Muscle of leg (tissue), 11 donors: ENCODE measurements around the gene MRPL41. TPM values are rescaled to one million over a fixed set of nuclear protein-coding genes. Genes with fewer than 3 reads are reported as not detected.
A peak's percentile ranks its signal among the peaks of the same experiment; 100 is the strongest.
"Not testable (repeated sequence)": the region's sequence is repeated elsewhere in the genome, so short reads cannot be mapped to it uniquely, and the experiment has no call there.

Experiments
- DNase-seq: peaks from one replicate; pipeline ENCODE4 v3.0.0; 2013
- H3K27ac ChIP-seq: one replicate; pipeline ENCODE4 v1.5.1; 2013; ENCODE audit warnings: mild to moderate bottlenecking, low read length, control low read depth
- H3K27me3 ChIP-seq: one replicate; pipeline ENCODE4 v1.6.1; 2013; ENCODE audit warnings: low read length; ENCODE audit not compliant: control insufficient read depth, insufficient read depth
- H3K36me3 ChIP-seq: one replicate; pipeline ENCODE4 v1.6.1; 2013; ENCODE audit warnings: low read length; ENCODE audit not compliant: control insufficient read depth, insufficient read depth
- H3K4me1 ChIP-seq: one replicate; pipeline ENCODE4 v1.6.1; 2013; ENCODE audit warnings: low read length; ENCODE audit not compliant: control insufficient read depth, insufficient read depth
- H3K4me3 ChIP-seq: one replicate; pipeline ENCODE4 v1.5.1; 2013; ENCODE audit warnings: low read length, control low read depth
- H3K9me3 ChIP-seq: replicated peaks from 2 replicates; pipeline ENCODE4 v1.6.1; 2013; ENCODE audit warnings: low read depth, low read length; ENCODE audit not compliant: control insufficient read depth
- WGBS: methylation state at CpG from one replicate; pipeline ENCODE4 v1.1.5; 2013; ENCODE audit warnings: missing lambda C conversion rate; ENCODE audit not compliant: insufficient coverage; 5-methylcytosine and 5-hydroxymethylcytosine counted together
- polyA plus RNA-seq, 8 donors: library from polyadenylated mRNA; unstranded; fragments of 120-200 nt; gene quantifications; one replicate each; pipeline versions ENCODE4 v1.2.1 to v1.2.3, GENCODE V29; 2013; ENCODE audit warnings: inconsistent platforms in 1 of 8, low replicate concordance in 1 of 8; ENCODE audit not compliant: insufficient read length in 8 of 8, insufficient read depth in 1 of 8
- total RNA-seq: library from RNA; stranded (reverse); fragments of 120-200 nt; gene quantifications from one replicate; pipeline ENCODE4 v1.2.4, GENCODE V29; 2013

The MRPL41 gene
- total and polyA plus RNA-seq, 9 donors, result 25.6 to 42.1 (median 32.0) TPM

- Histone ChIP-seq H3K36me3 (peaks cover 22% of the 10 kb centered on the region), H3K4me3 (peak overlapping the region; percentile 64), H3K9me3 (no peaks in the 10 kb centered on the region), H3K27ac (peak overlapping the region; percentile 59), H3K4me1 (peaks cover 25% of the 10 kb centered on the region), H3K27me3 (no peaks in the 10 kb centered on the region)
- WGBS, result 7% methylated on average over 57 of the region's 58 CpGs
- peak; percentile 24 for DNase-seq
These were observed 516 bp downstream of the MRPL41 start for GRCh38 chr9:137552022-137552768.

GRCh38 chr9:137553654-137554053, 2.0 kb downstream of the MRPL41 start:
- 91% methylated on average over 6 of the region's 10 CpGs for WGBS

GRCh38 chr9:137554349-137554748, 2.7 kb downstream of the MRPL41 start:
- no peaks in the 10 kb centered on the region for H3K9me3 ChIP-seq
- no peak overlapping the region for H3K4me3 ChIP-seq
- H3K27ac ChIP-seq, result no peak overlapping the region
- H3K36me3 ChIP-seq, result peaks cover 30% of the 10 kb centered on the region
- no peak for DNase-seq
- no CpG with 5 or more reads among the region's 1 CpG for WGBS
- peaks cover 25% of the 10 kb centered on the region for H3K4me1 ChIP-seq
- H3K27me3 ChIP-seq, result no peaks in the 10 kb centered on the region

More at GRCh38 chr9:137553654-137554053, 2.0 kb downstream of the MRPL41 start:
- not testable (repeated sequence) for DNase-seq, H3K27ac ChIP-seq, H3K9me3 ChIP-seq, H3K4me3 ChIP-seq, H3K27me3 ChIP-seq
- H3K36me3 ChIP-seq, result peaks cover 29% of the 10 kb centered on the region
- H3K4me1 ChIP-seq, result peaks cover 25% of the 10 kb centered on the region

- Histone ChIP-seq H3K36me3 (peaks cover 30% of the 10 kb centered on the region), H3K27ac (no peak overlapping the region), H3K27me3 (no peaks in the 10 kb centered on the region), H3K9me3 (no peaks in the 10 kb centered on the region), H3K4me3 (no peak overlapping the region), H3K4me1 (peaks cover 18% of the 10 kb centered on the region)
- 85% methylated on average over 7 of the region's 10 CpGs for WGBS
- no peak for DNase-seq
These were observed 3.5 kb downstream of the MRPL41 start for GRCh38 chr9:137555179-137555578.

GRCh38 chr9:137556069-137556838, 4.6 kb downstream of the MRPL41 start:
- no peaks in the 10 kb centered on the region for H3K9me3 ChIP-seq
- peak overlapping the region; percentile 47 for H3K27ac ChIP-seq
- H3K27me3 ChIP-seq, result no peaks in the 10 kb centered on the region
- H3K4me1 ChIP-seq, result peaks cover 15% of the 10 kb centered on the region
- DNase-seq, result peak; percentile 68
- H3K4me3 ChIP-seq, result no peak overlapping the region
- WGBS, result 79% methylated on average over 24 of the region's 24 CpGs
- H3K36me3 ChIP-seq, result peaks cover 32% of the 10 kb centered on the region

- no peaks in the 10 kb centered on the region for H3K9me3 ChIP-seq
- H3K36me3 ChIP-seq, result peaks cover 35% of the 10 kb centered on the region
- peaks cover 9% of the 10 kb centered on the region for H3K4me1 ChIP-seq
- DNase-seq, result no peak
- no peak overlapping the region for H3K4me3 ChIP-seq
- WGBS, result no CpG with 5 or more reads among the region's 4 CpGs
- H3K27ac ChIP-seq, result no peak overlapping the region
- H3K27me3 ChIP-seq, result no peaks in the 10 kb centered on the region
These were observed 6.4 kb downstream of the MRPL41 start for GRCh38 chr9:137558127-137558526.

- WGBS, result 95% methylated on average over 9 of the region's 10 CpGs
These were observed 12.5 kb downstream of the MRPL41 start for GRCh38 chr9:137564134-137564533.

GRCh38 chr9:137564817-137565411, 13.2 kb downstream of the MRPL41 start:
- no peak overlapping the region for H3K27ac ChIP-seq
- no peaks in the 10 kb centered on the region for H3K4me1 ChIP-seq
- H3K27me3 ChIP-seq, result no peaks in the 10 kb centered on the region
- H3K9me3 ChIP-seq, result no peaks in the 10 kb centered on the region
- H3K4me3 ChIP-seq, result no peak overlapping the region
- no peak for DNase-seq
- H3K36me3 ChIP-seq, result peaks cover 22% of the 10 kb centered on the region
- WGBS, result 96% methylated on average over 7 of the region's 18 CpGs

More at GRCh38 chr9:137564134-137564533, 12.5 kb downstream of the MRPL41 start:
- H3K4me3 ChIP-seq, result no peak overlapping the region
- H3K36me3 ChIP-seq, result peaks cover 22% of the 10 kb centered on the region
- no peak overlapping the region for H3K27ac ChIP-seq
- no peak for DNase-seq
- H3K27me3 ChIP-seq, result no peaks in the 10 kb centered on the region
- H3K4me1 ChIP-seq, result no peaks in the 10 kb centered on the region
- H3K9me3 ChIP-seq, result no peaks in the 10 kb centered on the region

GRCh38 chr9:137568445-137568844, 16.8 kb downstream of the MRPL41 start:
- H3K4me3 ChIP-seq, H3K4me1 ChIP-seq, H3K9me3 ChIP-seq, H3K27me3 ChIP-seq, H3K27ac ChIP-seq, DNase-seq: not testable (repeated sequence)
- H3K36me3 ChIP-seq, result peaks cover 33% of the 10 kb centered on the region
- WGBS, result 83% methylated on average over 4 of the region's 5 CpGs

GRCh38 chr9:137569609-137570203, 18.0 kb downstream of the MRPL41 start:
- no peak for DNase-seq
- Histone ChIP-seq H3K27ac (no peak overlapping the region), H3K4me3 (no peak overlapping the region), H3K27me3 (no peaks in the 10 kb centered on the region), H3K4me1 (no peaks in the 10 kb centered on the region), H3K36me3 (peaks cover 29% of the 10 kb centered on the region), H3K9me3 (no peaks in the 10 kb centered on the region)
- 90% methylated on average over 5 of the region's 5 CpGs for WGBS
